Right cardiac atrium (tissue), 5 donors: Measurements from ENCODE around the gene HOPX. TPM values are rescaled to one million over a fixed set of nuclear protein-coding genes. Genes with fewer than 3 reads are reported as not detected.
"Not testable (repeated sequence)": the region's sequence is repeated elsewhere in the genome, so short reads cannot be mapped to it uniquely, and the experiment has no call there.

Source experiments
- ATAC-seq, 2 donors: fragments of 200-7000 bp; cut with Tn5 transposase; one replicate each; pipeline versions ENCODE4 v1.8.0 to v1.9.1; 2020; ENCODE audit warnings: moderate library complexity in 2 of 2, mild to moderate bottlenecking in 1 of 2
- DNase-seq, 3 donors: peaks; one replicate each; pipeline ENCODE4 v3.0.0-alpha.2; 2020
- H3K27ac ChIP-seq: one replicate; pipeline ENCODE4 v1.5.1; 2013; ENCODE audit warnings: mild to moderate bottlenecking, low read length, control low read depth, moderate library complexity
- H3K27me3 ChIP-seq: one replicate; pipeline ENCODE4 v1.6.1; 2013; ENCODE audit not compliant: control insufficient read depth, insufficient read depth
- H3K4me1 ChIP-seq: one replicate; pipeline ENCODE4 v1.6.1; 2013; ENCODE audit warnings: low read length; ENCODE audit not compliant: control insufficient read depth, insufficient read depth
- H3K4me3 ChIP-seq: one replicate; pipeline ENCODE4 v1.5.1; 2013; ENCODE audit warnings: low read length, control low read depth
- H3K9me3 ChIP-seq: one replicate; pipeline ENCODE4 v1.6.1; 2013; ENCODE audit warnings: low read length; ENCODE audit not compliant: control insufficient read depth
- WGBS: extraction: QIAGEN DNeasy Blood & Tissue Kit; methylation state at CpG from one replicate; pipeline ENCODE4 v1.1.7; 2013; 5-methylcytosine and 5-hydroxymethylcytosine counted together
- intact Hi-C, 4 donors: fragments of 100-400 bp; cut with DNase I; formaldehyde crosslinking; loops; one replicate each; pipeline versions ENCODE4 v1.11.0 to v1.14.0; 2022 to 2023
- polyA plus RNA-seq: library from polyadenylated mRNA; stranded (reverse); fragments of 200-250 nt; gene quantifications from one replicate; pipeline ENCODE4 v1.2.3, GENCODE V29; 2013
- total RNA-seq, 4 donors: library from RNA; stranded (reverse); fragmentation: NEBNext Ultra II Directional; extraction: Animal tissue kit (Norgen Biotek cat#: 25700); gene quantifications; one replicate each; pipeline ENCODE4 v1.2.1, GENCODE V29; 2021
- donor health status: healthy with polysubstance abuse.
- donor health status: DM: no; HTN: yes; CAD: no.
- donor health status: DM: no; HTN: no; CAD: no.
- donor health status: DM: no; HTN: yes; CAD: no; lungs with severe emphysema.
- donor health status: DM: yes; HTN: yes; CAD: no.

Gene HOPX
- total and polyA plus RNA-seq, 5 donors: 30.6 to 159 (median 72.1) TPM

GRCh38 chr4:56627985-56628384, 53.1 kb downstream of the HOPX start:
- 57% methylated on average over 2 of the region's 2 CpGs for WGBS
- Histone ChIP-seq H3K4me3 (no peak overlapping the region), H3K4me1 (no peaks in the 10 kb centered on the region), H3K27me3 (no peaks in the 10 kb centered on the region), H3K9me3 (no peaks in the 10 kb centered on the region), H3K27ac (no peak overlapping the region)
- intact Hi-C loops: no loop called here
- ATAC-seq (no peak), DNase-seq (no peak)

- Histone ChIP-seq H3K4me3 (no peak overlapping the region), H3K9me3 (no peaks in the 10 kb centered on the region), H3K27ac (no peak overlapping the region), H3K27me3 (no peaks in the 10 kb centered on the region), H3K4me1 (no peaks in the 10 kb centered on the region)
- 73% methylated on average over 1 of the region's 1 CpG for WGBS
- intact Hi-C loops: no loop called here
- ATAC-seq (no peak), DNase-seq (no peak)
These were observed 53.7 kb downstream of the HOPX start for GRCh38 chr4:56627375-56627774.

GRCh38 chr4:56626963-56627362, 54.1 kb downstream of the HOPX start:
- Histone ChIP-seq H3K4me3 (no peak overlapping the region), H3K27me3 (no peaks in the 10 kb centered on the region), H3K9me3 (no peaks in the 10 kb centered on the region), H3K27ac (no peak overlapping the region), H3K4me1 (no peaks in the 10 kb centered on the region)
- DNase-seq: no peak
- intact Hi-C loops: no loop called here
- ATAC-seq: no peak
- WGBS: 85% methylated on average over 2 of the region's 2 CpGs

GRCh38 chr4:56626420-56626819, 54.7 kb downstream of the HOPX start:
- ATAC-seq (no peak), DNase-seq (no peak)
- Histone ChIP-seq H3K4me3 (no peak overlapping the region), H3K27me3 (no peaks in the 10 kb centered on the region), H3K27ac (no peak overlapping the region), H3K9me3 (no peaks in the 10 kb centered on the region), H3K4me1 (no peaks in the 10 kb centered on the region)
- 81% methylated on average over 1 of the region's 1 CpG for WGBS
- intact Hi-C loops: no loop called here

GRCh38 chr4:56622176-56622575, 58.9 kb downstream of the HOPX start:
- Histone ChIP-seq H3K27ac (no peak overlapping the region), H3K27me3 (no peaks in the 10 kb centered on the region), H3K4me3 (no peak overlapping the region), H3K4me1 (no peaks in the 10 kb centered on the region), H3K9me3 (no peaks in the 10 kb centered on the region)
- WGBS: 59% methylated on average over 1 of the region's 1 CpG
- intact Hi-C loops: no loop called here
- ATAC-seq (no peak), DNase-seq (no peak)

- Histone ChIP-seq H3K4me3 (no peak overlapping the region), H3K9me3 (no peaks in the 10 kb centered on the region), H3K4me1 (no peaks in the 10 kb centered on the region), H3K27me3 (no peaks in the 10 kb centered on the region), H3K27ac (no peak overlapping the region)
- WGBS: 48% methylated on average over 1 of the region's 1 CpG
- ATAC-seq (no peak), DNase-seq (no peak)
- intact Hi-C loops: no loop called here
These were observed 61.3 kb downstream of the HOPX start for GRCh38 chr4:56619816-56620215.

- no peak for ATAC-seq
- 43% methylated on average over 2 of the region's 2 CpGs for WGBS
- intact Hi-C loops: no loop called here
These were observed 61.9 kb downstream of the HOPX start for GRCh38 chr4:56619160-56619559.

GRCh38 chr4:56618734-56619133, 62.4 kb downstream of the HOPX start:
- ATAC-seq (no peak), DNase-seq (no peak)
- Histone ChIP-seq H3K4me3 (no peak overlapping the region), H3K9me3 (no peaks in the 10 kb centered on the region), H3K27me3 (no peaks in the 10 kb centered on the region), H3K27ac (no peak overlapping the region), H3K4me1 (no peaks in the 10 kb centered on the region)
- WGBS: 35% methylated on average over 4 of the region's 4 CpGs
- intact Hi-C loops: no loop called here

More at GRCh38 chr4:56619160-56619559, 61.9 kb downstream of the HOPX start:
- no peaks in the 10 kb centered on the region for H3K4me1 ChIP-seq
- no peaks in the 10 kb centered on the region for H3K9me3 ChIP-seq
- DNase-seq: no peak
- H3K4me3 ChIP-seq: no peak overlapping the region
- H3K27ac ChIP-seq: no peak overlapping the region
- no peaks in the 10 kb centered on the region for H3K27me3 ChIP-seq

GRCh38 chr4:56613101-56613862, 67.8 kb downstream of the HOPX start:
- ATAC-seq (no peak), DNase-seq (no peak)
- Histone ChIP-seq H3K9me3 (no peaks in the 10 kb centered on the region), H3K27me3 (no peaks in the 10 kb centered on the region), H3K27ac (no peak overlapping the region), H3K4me1 (no peaks in the 10 kb centered on the region), H3K4me3 (no peak overlapping the region)
- 87% methylated on average over 5 of the region's 5 CpGs for WGBS
- intact Hi-C loops: no loop called here

- H3K9me3 ChIP-seq: no peaks in the 10 kb centered on the region
- no peak overlapping the region for H3K27ac ChIP-seq
- no peak overlapping the region for H3K4me3 ChIP-seq
- no peaks in the 10 kb centered on the region for H3K27me3 ChIP-seq
- intact Hi-C loops: no loop called here
- H3K4me1 ChIP-seq: no peaks in the 10 kb centered on the region
- no peak for DNase-seq
- 84% methylated on average over 11 of the region's 11 CpGs for WGBS
- no peak for ATAC-seq
These were observed 68.8 kb downstream of the HOPX start for GRCh38 chr4:56612282-56612681.

GRCh38 chr4:56611501-56611900, 69.6 kb downstream of the HOPX start:
- 73% methylated on average over 2 of the region's 2 CpGs for WGBS
- Histone ChIP-seq H3K27me3 (no peaks in the 10 kb centered on the region), H3K9me3 (no peaks in the 10 kb centered on the region), H3K4me1 (no peaks in the 10 kb centered on the region), H3K4me3 (no peak overlapping the region), H3K27ac (no peak overlapping the region)
- no peak for DNase-seq
- intact Hi-C loops: no loop called here
- ATAC-seq: no peak

GRCh38 chr4:56610170-56610569, 70.9 kb downstream of the HOPX start:
- H3K27me3 ChIP-seq, DNase-seq, H3K4me3 ChIP-seq, intact Hi-C loops, H3K4me1 ChIP-seq, H3K27ac ChIP-seq, H3K9me3 ChIP-seq, ATAC-seq: not testable (repeated sequence)
